ENCODE results near the gene SPR.

The SPR gene

DNA sequence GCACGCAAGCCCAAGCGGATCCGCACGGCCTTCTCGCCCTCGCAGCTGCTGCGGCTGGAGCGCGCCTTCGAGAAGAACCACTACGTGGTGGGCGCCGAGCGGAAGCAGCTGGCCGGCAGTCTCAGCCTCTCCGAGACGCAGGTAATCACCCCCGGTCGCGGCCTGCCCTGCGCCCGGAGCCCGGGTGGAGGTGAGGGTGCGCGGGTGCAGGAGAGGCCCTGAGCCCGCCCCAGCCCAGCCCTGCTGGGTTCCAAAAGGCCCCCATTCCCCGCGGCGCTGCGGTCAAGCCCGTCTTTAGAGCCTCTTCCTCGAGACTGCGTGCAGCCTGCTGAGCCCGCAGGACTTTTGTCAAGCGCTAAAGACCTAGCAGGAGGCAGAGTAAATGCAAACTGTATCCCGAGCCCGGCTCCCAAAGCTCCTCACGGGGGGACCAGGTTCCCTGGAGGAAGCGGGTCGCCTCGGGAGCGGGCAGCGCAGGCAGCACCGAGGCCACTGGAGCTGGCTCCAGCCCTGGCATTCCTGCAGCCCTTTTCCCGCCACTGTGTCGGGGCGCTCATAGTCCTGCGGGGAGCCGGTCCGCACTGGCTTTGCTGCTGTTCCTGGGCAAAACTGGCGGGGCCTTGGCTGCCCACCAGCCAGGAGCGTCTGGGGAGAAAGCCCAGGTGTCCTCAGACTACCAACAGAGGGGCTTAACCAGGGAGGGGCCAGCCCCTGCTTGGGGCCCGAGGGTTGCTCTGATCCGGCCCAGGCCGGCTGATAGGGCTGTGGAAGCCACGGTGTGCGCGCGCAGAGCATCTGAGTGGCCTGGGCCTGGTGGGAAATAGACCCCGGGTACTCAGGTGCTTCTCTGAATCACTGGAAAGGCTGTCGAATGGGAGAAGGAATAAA is 37.4 kb downstream of the SPR start:
- no peak overlapping the region for H3K4me3 ChIP-seq (ENCODE audit: low read depth, low read length)
- TF ChIP-seq, protein P1, sequence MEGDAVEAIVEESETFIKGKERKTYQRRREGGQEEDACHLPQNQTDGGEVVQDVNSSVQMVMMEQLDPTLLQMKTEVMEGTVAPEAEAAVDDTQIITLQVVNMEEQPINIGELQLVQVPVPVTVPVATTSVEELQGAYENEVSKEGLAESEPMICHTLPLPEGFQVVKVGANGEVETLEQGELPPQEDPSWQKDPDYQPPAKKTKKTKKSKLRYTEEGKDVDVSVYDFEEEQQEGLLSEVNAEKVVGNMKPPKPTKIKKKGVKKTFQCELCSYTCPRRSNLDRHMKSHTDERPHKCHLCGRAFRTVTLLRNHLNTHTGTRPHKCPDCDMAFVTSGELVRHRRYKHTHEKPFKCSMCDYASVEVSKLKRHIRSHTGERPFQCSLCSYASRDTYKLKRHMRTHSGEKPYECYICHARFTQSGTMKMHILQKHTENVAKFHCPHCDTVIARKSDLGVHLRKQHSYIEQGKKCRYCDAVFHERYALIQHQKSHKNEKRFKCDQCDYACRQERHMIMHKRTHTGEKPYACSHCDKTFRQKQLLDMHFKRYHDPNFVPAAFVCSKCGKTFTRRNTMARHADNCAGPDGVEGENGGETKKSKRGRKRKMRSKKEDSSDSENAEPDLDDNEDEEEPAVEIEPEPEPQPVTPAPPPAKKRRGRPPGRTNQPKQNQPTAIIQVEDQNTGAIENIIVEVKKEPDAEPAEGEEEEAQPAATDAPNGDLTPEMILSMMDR (IDR thresholded peaks at IDR 0.05; ENCODE audit: insufficient read depth, low read depth, low read length, missing control alignments): no peak
- DNase-seq (ENCODE audit: low read depth): peak; percentile 40

DNA sequence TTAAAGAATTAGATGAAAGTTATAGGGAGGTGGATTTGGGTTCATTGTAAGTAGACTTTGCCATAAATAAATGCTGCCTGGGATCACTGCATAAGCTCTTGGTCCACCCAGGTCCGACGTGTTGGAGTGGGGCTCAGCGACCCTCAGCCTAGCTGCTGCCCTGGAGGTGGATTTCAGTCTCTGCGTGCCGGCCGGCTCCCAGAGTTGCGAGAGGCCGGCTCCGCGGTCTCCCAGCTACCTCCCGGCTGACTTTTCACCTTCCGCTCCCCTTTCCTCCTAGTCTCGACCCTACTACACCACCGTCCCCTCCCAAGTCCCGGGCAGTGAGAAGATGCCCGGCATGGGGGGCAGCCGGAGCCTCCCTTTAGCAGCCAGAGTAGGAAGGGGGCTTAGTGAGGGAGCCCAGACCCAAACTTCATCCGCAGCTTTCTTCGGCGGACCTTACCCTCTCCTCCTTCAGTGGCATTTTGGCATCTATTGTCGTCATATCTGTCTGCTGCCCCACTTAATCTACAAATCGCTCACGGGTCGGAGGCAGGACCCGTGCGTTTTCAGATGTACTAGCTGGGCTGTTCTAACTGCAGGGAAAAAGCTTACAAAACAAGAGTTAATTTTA is 38.2 kb downstream of the SPR start:
- H3K4me3 ChIP-seq (ENCODE audit: low read depth, low read length): no peak overlapping the region
- TF ChIP-seq, protein P1 (IDR thresholded peaks at IDR 0.05; ENCODE audit: insufficient read depth, low read depth, low read length, missing control alignments): no peak
- no peak for DNase-seq (ENCODE audit: low read depth)

DNA sequence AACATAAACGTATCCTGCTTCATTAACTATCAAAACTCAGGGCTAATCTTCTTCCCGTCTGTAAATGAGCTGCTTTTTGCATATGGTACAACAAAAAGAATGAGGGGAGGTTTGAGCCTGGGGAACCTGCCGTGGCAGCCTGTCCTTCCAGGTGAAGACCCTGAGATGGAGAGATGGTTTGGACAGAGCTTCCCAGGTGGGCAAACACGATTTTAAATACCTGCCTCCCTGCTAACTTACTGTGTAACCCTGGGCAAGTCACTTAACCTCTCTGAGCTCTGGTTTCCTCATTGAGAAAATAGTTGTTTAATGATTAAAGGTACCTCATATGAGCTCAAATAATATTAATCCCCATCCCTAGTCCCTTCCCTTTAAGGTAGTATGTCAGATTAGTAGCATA is 39.2 kb downstream of the SPR start:
- no peak for DNase-seq (ENCODE audit: low read depth)
- TF ChIP-seq, protein P1 (IDR thresholded peaks at IDR 0.05; ENCODE audit: insufficient read depth, low read depth, low read length, missing control alignments): no peak
- H3K4me3 ChIP-seq (ENCODE audit: low read depth, low read length): no peak overlapping the region

DNA sequence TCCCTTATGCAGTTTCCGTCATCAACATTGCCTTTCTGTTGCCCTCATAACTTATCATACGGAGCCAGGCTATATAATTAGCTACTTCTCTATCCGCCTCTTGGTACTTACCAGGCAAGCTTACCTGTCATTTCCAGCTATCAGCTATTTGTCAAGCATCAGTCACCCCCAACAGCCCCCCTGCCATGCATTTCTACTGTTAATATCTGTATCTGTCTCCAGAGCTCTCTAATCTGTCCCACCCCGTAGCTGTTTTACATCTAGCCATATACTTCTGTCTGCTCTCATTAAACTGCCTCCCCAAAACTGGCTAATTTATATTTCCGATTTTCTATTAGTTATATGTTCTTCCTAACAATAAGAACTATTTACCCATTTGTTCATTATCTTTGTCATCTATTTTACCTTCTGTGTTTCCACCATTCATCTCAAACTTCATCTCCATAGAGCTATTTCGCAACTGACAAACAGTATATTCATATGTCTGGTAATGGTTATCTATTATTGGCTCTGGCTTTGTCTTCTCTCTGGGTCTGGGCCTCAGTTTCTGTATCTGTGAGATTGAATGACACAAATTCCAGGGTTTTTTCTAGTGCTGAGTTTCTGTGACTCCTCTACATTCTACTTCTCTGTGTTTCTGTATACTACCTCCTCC is 39.7 kb downstream of the SPR start:
- TF ChIP-seq, protein P1 (IDR thresholded peaks at IDR 0.05; ENCODE audit: insufficient read depth, low read depth, low read length, missing control alignments): no peak
- H3K4me3 ChIP-seq (ENCODE audit: low read depth, low read length): no peak overlapping the region
- no peak for DNase-seq (ENCODE audit: low read depth)

DNA sequence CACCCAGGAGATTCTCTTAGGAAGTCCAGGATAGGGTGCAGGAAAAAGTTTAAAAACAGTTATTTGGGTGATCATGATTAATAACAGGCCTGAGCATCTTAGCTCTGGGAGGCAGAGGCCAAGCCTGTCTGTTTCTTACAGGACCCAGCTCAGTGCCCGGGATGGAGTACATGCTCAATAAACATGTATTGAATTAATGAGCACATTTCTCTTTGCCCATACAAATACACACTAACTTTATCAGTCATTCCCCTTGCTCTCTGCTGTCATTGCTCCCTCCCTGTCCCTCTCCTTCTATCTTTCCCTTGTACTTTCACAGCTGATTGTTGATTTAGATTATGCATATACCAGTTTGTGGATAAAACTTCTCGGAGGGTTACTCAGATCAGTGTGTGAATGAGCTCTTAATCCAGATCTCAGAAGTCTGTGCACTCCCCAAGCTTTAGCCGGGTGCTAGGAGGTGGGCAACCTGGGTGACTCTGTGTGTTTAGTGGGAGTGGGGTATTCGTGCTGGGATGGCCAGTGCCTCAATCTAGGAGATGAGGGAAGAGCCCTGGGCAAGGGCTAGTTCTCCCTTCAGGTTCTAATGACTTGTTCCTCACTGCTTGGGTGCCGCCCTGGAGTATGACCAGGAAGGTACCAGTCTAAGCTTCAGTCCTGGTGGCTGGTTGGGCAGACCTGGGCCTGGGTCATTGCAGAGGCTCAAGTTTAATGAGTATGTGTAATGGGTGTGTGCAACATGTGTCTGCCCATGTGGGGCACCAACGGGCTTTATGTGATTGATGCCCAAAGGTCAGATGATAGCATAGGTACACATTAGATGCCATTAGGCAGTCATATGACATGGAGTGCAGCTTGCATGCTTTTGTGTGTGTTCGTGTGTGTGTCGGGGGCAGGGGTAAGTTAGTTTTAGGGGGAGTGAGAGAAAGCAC is 40.7 kb downstream of the SPR start:
- TF ChIP-seq, protein P1 (IDR thresholded peaks at IDR 0.05; ENCODE audit: insufficient read depth, low read depth, low read length, missing control alignments): no peak
- no peak for DNase-seq (ENCODE audit: low read depth)
- no peak overlapping the region for H3K4me3 ChIP-seq (ENCODE audit: low read depth, low read length)

DNA sequence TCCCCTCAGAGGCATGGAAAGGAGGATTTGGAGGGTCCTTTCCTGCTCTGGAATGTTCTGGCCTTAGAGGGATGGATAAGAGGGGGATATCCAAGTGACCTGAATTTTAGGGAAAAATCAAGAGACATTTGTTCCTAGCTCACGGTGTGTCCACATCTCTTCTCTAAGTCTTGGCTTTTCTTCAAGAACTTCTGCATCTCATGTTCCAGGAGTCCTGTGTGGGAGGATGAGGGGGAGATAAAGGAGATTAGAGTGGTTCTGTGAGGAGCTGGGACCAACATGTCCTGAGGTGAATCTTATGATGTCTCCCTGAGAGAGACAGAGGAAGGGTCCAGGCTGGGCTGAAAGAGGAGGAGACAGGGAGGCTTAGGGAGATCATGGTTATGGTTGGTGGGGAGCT is 41.8 kb downstream of the SPR start:
- TF ChIP-seq, protein P1 (IDR thresholded peaks at IDR 0.05; ENCODE audit: insufficient read depth, low read depth, low read length, missing control alignments): no peak
- no peak overlapping the region for H3K4me3 ChIP-seq (ENCODE audit: low read depth, low read length)
- DNase-seq (ENCODE audit: low read depth): no peak
